Heart left ventricle (tissue), 16 donors: ENCODE results near the gene MCM3AP. TPM values are rescaled to one million over a fixed set of nuclear protein-coding genes. Genes with fewer than 3 reads are reported as not detected.

Experiments used
- ATAC-seq, 4 donors: fragments of 200-7000 bp; cut with Tn5 transposase; one replicate each; pipeline ENCODE4 v1.9.1; 2020 to 2022; ENCODE audit warnings: moderate library complexity in 4 of 4, mild to moderate bottlenecking in 3 of 4, moderate number of reproducible peaks in 1 of 4
- DNase-seq, 5 donors: peaks; one replicate each; pipeline ENCODE4 v3.0.0-alpha.2; 2020
- H3K27ac ChIP-seq, 12 donors: fragments of 200-600 bp; sonication (generic) in 4 of 12; one replicate each; pipeline versions ENCODE4 v1.5.0 to v1.8.0; 2016 to 2022; ENCODE audit warnings: mild to moderate bottlenecking in 2 of 12
- H3K27me3 ChIP-seq, 9 donors: fragments of 200-600 bp; sonication (generic) in 2 of 9; one replicate each; pipeline versions ENCODE4 v1.5.1 to v1.8.0; 2016 to 2022; ENCODE audit warnings: mild to moderate bottlenecking in 3 of 9
- H3K36me3 ChIP-seq, 9 donors: fragments of 200-600 bp; sonication (generic) in 2 of 9; one replicate each; pipeline versions ENCODE4 v1.5.0 to v1.8.0; 2018 to 2022; ENCODE audit warnings: mild to moderate bottlenecking in 2 of 9
- H3K4me1 ChIP-seq, 12 donors: fragments of 200-600 bp; sonication (generic) in 4 of 12; one replicate each; pipeline versions ENCODE4 v1.5.0 to v1.8.0; 2016 to 2022; ENCODE audit warnings: mild to moderate bottlenecking in 3 of 12
- H3K4me3 ChIP-seq, 12 donors: fragments of 200-600 bp; sonication (generic) in 4 of 12; one replicate each; pipeline versions ENCODE4 v1.5.0 to v1.8.0; 2017 to 2022; ENCODE audit warnings: mild to moderate bottlenecking in 9 of 12, moderate library complexity in 4 of 12
- H3K9me3 ChIP-seq, 12 donors: fragments of 200-600 bp; sonication (generic) in 4 of 12; one replicate each; pipeline versions ENCODE4 v1.5.0 to v1.8.0; 2016 to 2022; ENCODE audit warnings: mild to moderate bottlenecking in 1 of 12
- POLR2A ChIP-seq, 2 donors: fragments of 450-650 bp; IDR thresholded peaks; one replicate each; pipeline ENCODE4 v1.6.1; 2017; ENCODE audit warnings: antibody characterized with exemption in 2 of 2, mild to moderate bottlenecking in 2 of 2, moderate library complexity in 2 of 2
- WGBS, 4 donors: extraction: QIAGEN DNeasy Blood & Tissue Kit in 2 of 4; methylation state at CpG; one replicate each; pipeline versions ENCODE4 v1.1.5 to v1.1.7; 2013 to 2018; 5-methylcytosine and 5-hydroxymethylcytosine counted together
- intact Hi-C, 10 donors: fragments of 100-400 bp; cut with DNase I; formaldehyde crosslinking; loops; one replicate each; pipeline versions ENCODE4 v1.11.1 to v1.14.2; 2022
- polyA plus RNA-seq, 2 donors: library from polyadenylated mRNA; stranded (reverse); fragments of 200-250 nt; gene quantifications; one replicate each; pipeline ENCODE4 v1.2.3, GENCODE V29; 2013
- total RNA-seq, 9 donors: library from RNA; depleted of rRNA in 2 of 9; stranded (reverse); fragments of >200 nt in 2 of 9; fragmentation: NEBNext Ultra II Directional in 3 of 9; extraction: Animal tissue kit (Norgen Biotek cat#: 25700) in 3 of 9; gene quantifications; one replicate each; pipeline versions ENCODE4 v1.1.0 to v1.2.4, GENCODE V29; 2016 to 2023
- TF ChIP-seq, protein P1 (sequence below), 12 donors: fragments of 200-600 bp; sonication (generic) in 4 of 12; IDR thresholded peaks; one replicate each; pipeline versions ENCODE4 v1.5.0 to v1.8.0; 2018 to 2022; ENCODE audit warnings: antibody characterized with exemption in 12 of 12, mild to moderate bottlenecking in 5 of 12
- donor health status: ischemic (EF 13 %, LVEDD 7.1; RV severe dilation, severe dysfunction).
- donor health status: healthy with polysubstance abuse.
- donor health status: DM: no; HTN: yes; CAD: no.
- donor health status: DM: no; HTN: no; CAD: no.
- donor health status: ischemic (EF 25% LVEDD 6.9; RV normal size, moderate dysfunction).
- donor health status: ischemic (EF 25% LVEDD 5.7; RV mildly dilated, moderate dysfunction).
- donor health status: healthy.
- donor health status: DM: yes; HTN: yes; CAD: no.
- donor health status: ischemic (EF 35%, LVEDD 5.7; RV mildly dilated, moderate dysfunction).
- donor health status: nonischemic (EF 11% LVEDD 7.7; RV severe dilation, severe dysfunction).
- donor health status: DM: yes; HTN: yes; CAD: no.
- donor health status: PGD.
- donor health status: ischemic (EF 29% LVEDD 5.4; RV normal size, mild dysfunction).
- donor health status: nonischemic (EF 23%, LVEDD 6.1; RV moderate dilation, normal function).

The MCM3AP gene
- total and polyA plus RNA-seq, 11 donors, result 24.5 to 69.8 (median 55.3) TPM

DNA sequence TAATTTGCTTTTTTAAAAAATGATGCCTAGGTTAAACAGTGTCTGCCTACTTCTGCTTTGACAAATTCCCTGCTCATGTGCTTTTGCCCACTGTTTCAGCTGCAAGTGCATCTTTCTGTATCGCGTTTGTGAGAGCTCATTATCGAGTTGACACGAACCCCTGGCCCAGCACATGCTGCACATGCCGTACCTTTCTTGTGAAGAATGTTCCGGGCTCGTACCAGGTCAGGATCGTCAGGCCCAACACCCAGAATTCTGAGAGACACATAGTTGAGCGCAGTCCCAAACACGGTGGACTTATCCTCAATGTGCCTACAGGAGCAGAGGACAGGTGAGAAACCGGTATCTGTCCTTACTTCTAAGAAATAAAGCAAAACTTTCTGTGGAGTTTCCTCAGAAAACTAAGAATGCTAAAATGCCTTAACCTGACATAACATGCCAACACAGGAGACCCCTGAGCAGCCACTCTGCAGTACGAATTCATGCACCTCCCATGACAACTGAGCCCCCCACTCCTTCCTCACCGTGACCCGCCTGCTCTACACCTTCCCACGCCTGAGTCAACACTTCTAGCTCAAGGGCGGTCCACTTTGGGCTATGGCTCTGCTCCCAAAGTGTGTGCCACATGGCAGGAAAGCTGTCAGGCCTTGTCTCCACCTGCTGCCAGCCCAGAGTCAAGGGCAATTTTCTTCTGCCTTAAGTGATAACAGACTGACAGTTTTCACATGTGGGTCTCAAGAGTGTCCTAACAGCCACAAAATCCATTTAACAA is 63.6 kb downstream of the MCM3AP start:
- Histone ChIP-seq H3K36me3 (peaks cover 0 to 43% (median 32%) of the 10 kb centered on the region in 9 donors), H3K9me3 (no peaks in the 10 kb centered on the region), H3K27me3 (no peaks in the 10 kb centered on the region), H3K4me1 (peaks cover 0 to 56% (median 15%) of the 10 kb centered on the region in 12 donors), H3K27ac (peak overlapping the region in 4 of 12 donors; percentile 2 to 77 (median 36)), H3K4me3 (no peak overlapping the region)
- peak in 3 of 5 donors; percentile 45 to 77 (median 70) for DNase-seq
- intact Hi-C loops, result loop anchor here in 7 of 10 donors (5.0 to 10.0 kb wide), 5 partner anchors 35 to 247 kb away; partner anchors contain the start of gene FTCD (in 2 of the 7)
- ATAC-seq, result peak; percentile 70 to 87 (median 81)
- TF ChIP-seq POLR2A (IDR thresholded peaks at IDR 0.05), result no peak
- TF ChIP-seq, protein P1, sequence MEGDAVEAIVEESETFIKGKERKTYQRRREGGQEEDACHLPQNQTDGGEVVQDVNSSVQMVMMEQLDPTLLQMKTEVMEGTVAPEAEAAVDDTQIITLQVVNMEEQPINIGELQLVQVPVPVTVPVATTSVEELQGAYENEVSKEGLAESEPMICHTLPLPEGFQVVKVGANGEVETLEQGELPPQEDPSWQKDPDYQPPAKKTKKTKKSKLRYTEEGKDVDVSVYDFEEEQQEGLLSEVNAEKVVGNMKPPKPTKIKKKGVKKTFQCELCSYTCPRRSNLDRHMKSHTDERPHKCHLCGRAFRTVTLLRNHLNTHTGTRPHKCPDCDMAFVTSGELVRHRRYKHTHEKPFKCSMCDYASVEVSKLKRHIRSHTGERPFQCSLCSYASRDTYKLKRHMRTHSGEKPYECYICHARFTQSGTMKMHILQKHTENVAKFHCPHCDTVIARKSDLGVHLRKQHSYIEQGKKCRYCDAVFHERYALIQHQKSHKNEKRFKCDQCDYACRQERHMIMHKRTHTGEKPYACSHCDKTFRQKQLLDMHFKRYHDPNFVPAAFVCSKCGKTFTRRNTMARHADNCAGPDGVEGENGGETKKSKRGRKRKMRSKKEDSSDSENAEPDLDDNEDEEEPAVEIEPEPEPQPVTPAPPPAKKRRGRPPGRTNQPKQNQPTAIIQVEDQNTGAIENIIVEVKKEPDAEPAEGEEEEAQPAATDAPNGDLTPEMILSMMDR (IDR thresholded peaks at IDR 0.05), result peak in 1 of 12 donors; percentile 3
- WGBS, 4 donors, result 70 to 89% (median 75%) methylated on average over 16 of the region's 16 CpGs

DNA sequence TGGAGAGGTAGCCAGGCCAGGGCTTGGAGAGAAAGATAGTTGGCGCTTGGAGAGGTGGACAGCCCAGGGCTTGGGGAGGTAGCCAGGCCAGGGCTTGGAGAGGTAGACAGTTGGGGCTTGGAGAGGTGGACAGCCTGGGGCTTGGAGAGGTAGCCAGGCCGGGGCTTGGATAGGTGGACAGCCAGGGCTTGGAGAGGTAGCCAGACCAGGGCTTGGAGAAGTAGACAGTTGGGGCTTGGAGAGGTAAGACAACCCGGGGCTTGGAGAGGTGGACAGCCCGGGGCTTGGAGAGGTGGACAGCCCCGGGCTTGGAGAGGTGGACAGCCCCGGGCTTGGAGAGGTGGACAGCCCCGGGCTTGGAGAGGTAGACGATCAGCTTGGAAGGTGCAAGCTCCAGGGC is 64.6 kb downstream of the MCM3AP start:
- ATAC-seq (no peak), DNase-seq (no peak)
- Histone ChIP-seq H3K4me1 (peaks cover 0 to 46% (median 9%) of the 10 kb centered on the region in 12 donors), H3K36me3 (peaks cover 0 to 49% (median 39%) of the 10 kb centered on the region in 9 donors), H3K27me3 (no peaks in the 10 kb centered on the region), H3K9me3 (no peaks in the 10 kb centered on the region), H3K27ac (no peak overlapping the region), H3K4me3 (no peak overlapping the region)
- WGBS, 4 donors, result 89 to 96% (median 93%) methylated on average over 8 of the region's 8 CpGs
- intact Hi-C loops, result loop anchor here in 7 of 10 donors (5.0 to 10.0 kb wide), 5 partner anchors 34 to 246 kb away; partner anchors contain the start of gene FTCD (in 2 of the 7)
- TF ChIP-seq, protein P1 (IDR thresholded peaks at IDR 0.05), result no peak
- TF ChIP-seq POLR2A (IDR thresholded peaks at IDR 0.05), result no peak

DNA sequence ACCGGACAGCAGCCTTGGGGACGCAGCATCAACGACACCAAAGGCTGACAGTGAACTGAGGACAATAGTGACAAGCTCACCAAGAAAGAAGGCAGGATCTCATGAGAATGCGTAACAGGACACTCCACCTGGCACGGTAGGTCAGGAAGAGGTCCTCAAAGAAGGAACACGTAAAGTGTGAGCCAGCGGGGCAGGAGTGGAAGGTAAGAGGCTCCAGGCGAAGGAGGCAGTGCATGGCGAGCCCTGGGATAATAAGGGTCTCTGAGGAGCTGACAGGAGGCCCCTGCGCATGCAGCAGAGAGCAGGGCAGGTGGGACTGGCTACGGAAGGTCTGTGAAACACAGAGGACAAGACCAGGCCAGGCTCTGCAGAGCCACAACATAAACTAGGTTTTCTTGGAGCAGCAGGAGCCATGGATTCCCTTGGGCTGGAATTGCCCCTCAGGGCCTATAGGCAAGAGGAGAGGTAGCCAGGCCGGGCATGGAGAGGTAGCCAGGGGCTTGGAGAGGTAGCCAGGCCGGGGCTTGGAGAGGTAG is 65.1 kb downstream of the MCM3AP start:
- no peaks in the 10 kb centered on the region for H3K9me3 ChIP-seq
- ATAC-seq, result no peak
- H3K27ac ChIP-seq, result no peak overlapping the region
- no peak for DNase-seq
- H3K4me3 ChIP-seq, result no peak overlapping the region
- no peaks in the 10 kb centered on the region for H3K27me3 ChIP-seq
- H3K4me1 ChIP-seq, result peaks cover 0 to 41% (median 9%) of the 10 kb centered on the region in 12 donors
- 85 to 89% (median 88%) methylated on average over 13 of the region's 13 CpGs for WGBS, 4 donors
- H3K36me3 ChIP-seq, result peaks cover 0 to 49% (median 41%) of the 10 kb centered on the region in 9 donors
- intact Hi-C loops, result loop anchor here in 7 of 10 donors (5.0 to 10.0 kb wide), 5 partner anchors 33 to 246 kb away; partner anchors contain the start of gene FTCD (in 2 of the 7)
- no peak for TF ChIP-seq POLR2A (IDR thresholded peaks at IDR 0.05)
- TF ChIP-seq, protein P1 (IDR thresholded peaks at IDR 0.05), result no peak
